HG03060 (cell line): Measurements from ENCODE around the gene LHX5.

Source experiments
- ATAC-seq: cut with Tn5 transposase; IDR thresholded peaks from one replicate; pipeline ENCODE4 v1.9.1; 2021; ENCODE audit warnings: low read depth, moderate number of reproducible peaks; ENCODE audit not compliant: unreplicated experiment

Gene LHX5

DNA sequence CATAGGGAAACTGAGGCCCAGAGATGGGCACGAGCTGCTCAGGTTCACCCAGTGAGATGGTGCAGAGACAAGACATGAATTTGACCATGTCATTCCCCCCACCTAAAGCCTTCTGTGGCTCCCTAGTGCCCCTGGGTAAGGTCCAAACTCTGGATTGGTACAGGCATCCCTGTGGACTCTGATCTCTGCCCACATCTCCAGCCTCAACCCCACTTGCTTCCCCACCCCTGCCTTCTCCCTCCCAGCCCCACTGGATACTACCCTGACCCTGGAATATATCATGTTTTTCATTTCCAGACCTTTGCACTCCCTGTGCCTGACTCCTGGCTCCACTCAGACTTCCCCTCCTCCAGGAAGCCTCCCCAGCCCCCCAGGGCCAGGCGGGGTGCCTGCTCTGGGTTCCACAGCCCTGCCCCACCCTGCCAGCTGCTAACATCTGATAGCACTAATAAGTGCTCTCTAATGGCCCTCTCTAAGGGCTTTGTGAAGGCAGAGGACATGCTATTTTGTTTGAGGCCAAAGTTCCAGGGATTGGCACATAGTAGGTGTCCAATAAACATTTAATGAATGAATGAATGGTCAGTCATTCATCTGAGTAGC, 50.6 kb downstream of the LHX5 start:
- ATAC-seq, result no peak

DNA sequence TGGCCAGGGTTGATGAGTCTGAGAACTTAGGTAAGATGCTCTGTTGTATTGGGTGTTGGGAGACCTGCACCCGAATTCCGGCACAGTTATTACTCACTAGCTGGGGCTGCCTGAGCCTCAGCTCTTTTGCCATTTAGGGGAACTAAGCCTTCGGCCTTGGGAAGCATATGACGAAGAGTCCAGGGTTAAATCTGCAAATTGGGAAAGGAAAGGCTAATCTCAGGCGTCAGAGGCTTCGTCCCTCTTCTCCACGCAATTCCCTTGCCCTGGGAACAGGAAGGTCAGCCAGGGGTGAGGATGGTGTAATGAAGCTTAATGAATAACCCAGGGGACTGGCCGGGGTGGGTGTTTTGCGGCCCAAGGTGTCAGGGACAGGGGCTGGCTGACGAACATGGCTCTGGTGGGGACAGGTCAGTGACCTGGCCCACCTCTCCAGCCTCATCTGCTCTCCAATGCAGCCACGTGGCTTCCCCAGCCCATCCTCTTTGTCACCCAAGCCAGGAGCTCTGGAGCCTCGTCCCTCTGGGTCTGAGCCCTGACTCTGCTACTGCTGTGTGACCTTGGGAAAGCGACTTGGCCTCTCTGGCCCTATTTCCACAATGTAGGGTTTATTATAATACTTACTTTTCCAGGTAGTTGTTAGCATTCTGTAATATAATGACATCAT, 53.3 kb downstream of the LHX5 start:
- no peak for ATAC-seq

- ATAC-seq, result no peak
Measured at GRCh38 chr12:113416091-113416754, 55.4 kb downstream of the LHX5 start.

- no peak for ATAC-seq
Measured at GRCh38 chr12:113414519-113415038, 57.1 kb downstream of the LHX5 start.

DNA sequence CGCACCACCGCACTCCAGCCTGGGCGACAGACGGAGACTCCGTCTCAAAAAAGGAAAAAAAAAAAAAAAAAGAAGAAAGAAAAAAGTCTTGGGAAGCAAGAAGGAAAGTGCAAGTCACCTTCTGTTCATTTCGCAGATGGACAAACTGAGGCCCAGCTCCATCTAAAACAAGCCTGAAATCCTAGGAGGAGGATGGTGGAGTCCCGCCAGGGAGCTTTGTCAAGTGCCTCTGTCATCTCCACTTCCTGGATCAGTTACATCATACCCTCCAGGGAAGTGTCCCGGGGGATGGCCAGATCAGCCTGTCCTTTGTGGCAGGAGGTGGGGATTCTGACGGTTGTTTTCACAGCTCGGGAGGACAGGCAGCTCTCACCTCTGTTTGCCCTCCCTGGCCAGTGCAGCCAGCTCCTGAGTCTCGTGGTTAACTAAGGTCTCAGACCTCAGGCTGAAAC, 58.2 kb downstream of the LHX5 start:
- no peak for ATAC-seq
